Lung (tissue), 13 donors: ENCODE results near the gene GTF2H4. TPM values are rescaled to one million over a fixed set of nuclear protein-coding genes. Genes with fewer than 3 reads are reported as not detected.

ENCODE experiments used
- ATAC-seq: fragments of 200-7000 bp; cut with Tn5 transposase; one replicate; pipeline ENCODE4 v1.9.1; 2020; ENCODE audit warnings: moderate number of reproducible peaks; ENCODE audit not compliant: insufficient read depth, low FRiP score
- DNase-seq, 3 donors: peaks; one replicate each; pipeline ENCODE4 v3.0.0-alpha.2; 2013 to 2017
- H3K27ac ChIP-seq, 2 donors: one replicate each; pipeline ENCODE4 v1.5.1; 2013; ENCODE audit warnings: mild to moderate bottlenecking in 2 of 2, moderate library complexity in 2 of 2, control low read depth in 1 of 2, inconsistent platforms in 1 of 2, low read depth in 1 of 2, low read length in 1 of 2
- H3K27me3 ChIP-seq, 3 donors: one replicate each; pipeline ENCODE4 v1.5.1; 2013; ENCODE audit warnings: low read length in 2 of 3; ENCODE audit not compliant: control insufficient read depth in 3 of 3, insufficient read depth in 3 of 3
- H3K36me3 ChIP-seq, 4 donors: one replicate each; pipeline ENCODE4 v1.5.1; 2013; ENCODE audit warnings: low read length in 4 of 4, mild to moderate bottlenecking in 1 of 4, moderate library complexity in 1 of 4; ENCODE audit not compliant: control insufficient read depth in 4 of 4, insufficient read depth in 4 of 4
- H3K4me1 ChIP-seq, 5 donors: one replicate each; pipeline ENCODE4 v1.5.1; 2013; ENCODE audit warnings: low read length in 5 of 5, mild to moderate bottlenecking in 2 of 5, moderate library complexity in 1 of 5; ENCODE audit not compliant: control insufficient read depth in 5 of 5, insufficient read depth in 5 of 5
- H3K4me3 ChIP-seq: one replicate; pipeline ENCODE4 v1.5.1; 2013; ENCODE audit warnings: mild to moderate bottlenecking, control low read depth, moderate library complexity
- H3K9ac ChIP-seq, 2 donors: one replicate each; pipeline ENCODE4 v1.5.1; 2013; ENCODE audit warnings: low read length in 2 of 2, control low read depth in 1 of 2; ENCODE audit not compliant: insufficient read depth in 1 of 2
- H3K9me3 ChIP-seq, 4 donors: one replicate each; pipeline ENCODE4 v1.5.1; 2013; ENCODE audit warnings: low read length in 3 of 4, mild to moderate bottlenecking in 1 of 4, moderate library complexity in 1 of 4; ENCODE audit not compliant: control insufficient read depth in 4 of 4, insufficient read depth in 3 of 4
- WGBS, 2 donors: extraction: QIAGEN DNeasy Blood & Tissue Kit; methylation state at CpG; one replicate each; pipeline ENCODE4 v1.1.7; 2013; 5-methylcytosine and 5-hydroxymethylcytosine counted together
- polyA plus RNA-seq, 2 donors: library from polyadenylated mRNA; stranded (reverse); fragments of 200-250 nt; gene quantifications; one replicate each; pipeline ENCODE4 v1.2.1, GENCODE V29; 2013
- small RNA-seq: library from RNA; depleted of rRNA; stranded (forward); fragments of <200 nt; gene quantifications from one replicate; pipeline ENCODE3, GENCODE V24; 2014; ENCODE audit warnings: low replicate concordance
- total RNA-seq, 2 donors: library from RNA; depleted of rRNA in 1 of 2; stranded (reverse); fragments of >200 nt in 1 of 2; gene quantifications; one replicate each; pipeline ENCODE4 v1.2.1, GENCODE V29; 2014 to 2021
- TF ChIP-seq, protein P1 (sequence below): IDR thresholded peaks from 2 replicates; pipeline ENCODE4 v1.5.1; 2012; ENCODE audit warnings: mild to moderate bottlenecking; ENCODE audit errors: control extremely low read depth, extremely low read depth
- donor health status: control.
- donor health status: control.
- donor health status: Bipolar disorder and iron deficiency.
- donor health status: healthy.
- donor health status: DM: yes; HTN: yes; CAD: no.

Gene GTF2H4
- total and polyA plus RNA-seq, 4 donors: 25.3 to 37.2 (median 31.1) TPM

GRCh38 chr6:30960907-30961673 lies 53.1 kb downstream of the GTF2H4 start:
- no peak overlapping the region for H3K27ac ChIP-seq
- peak; percentile 80 for ATAC-seq
- H3K4me1 ChIP-seq: peaks cover 0 to 3% (median 0%) of the 10 kb centered on the region in 5 donors
- no peaks in the 10 kb centered on the region for H3K36me3 ChIP-seq
- H3K9me3 ChIP-seq: peaks cover 0 to 4% (median 0%) of the 10 kb centered on the region in 4 donors
- H3K4me3 ChIP-seq: no peak overlapping the region
- H3K9ac ChIP-seq: no peak overlapping the region
- 59 to 72% methylated on average over 9 of the region's 9 CpGs for WGBS, 2 donors
- TF ChIP-seq, protein P1, sequence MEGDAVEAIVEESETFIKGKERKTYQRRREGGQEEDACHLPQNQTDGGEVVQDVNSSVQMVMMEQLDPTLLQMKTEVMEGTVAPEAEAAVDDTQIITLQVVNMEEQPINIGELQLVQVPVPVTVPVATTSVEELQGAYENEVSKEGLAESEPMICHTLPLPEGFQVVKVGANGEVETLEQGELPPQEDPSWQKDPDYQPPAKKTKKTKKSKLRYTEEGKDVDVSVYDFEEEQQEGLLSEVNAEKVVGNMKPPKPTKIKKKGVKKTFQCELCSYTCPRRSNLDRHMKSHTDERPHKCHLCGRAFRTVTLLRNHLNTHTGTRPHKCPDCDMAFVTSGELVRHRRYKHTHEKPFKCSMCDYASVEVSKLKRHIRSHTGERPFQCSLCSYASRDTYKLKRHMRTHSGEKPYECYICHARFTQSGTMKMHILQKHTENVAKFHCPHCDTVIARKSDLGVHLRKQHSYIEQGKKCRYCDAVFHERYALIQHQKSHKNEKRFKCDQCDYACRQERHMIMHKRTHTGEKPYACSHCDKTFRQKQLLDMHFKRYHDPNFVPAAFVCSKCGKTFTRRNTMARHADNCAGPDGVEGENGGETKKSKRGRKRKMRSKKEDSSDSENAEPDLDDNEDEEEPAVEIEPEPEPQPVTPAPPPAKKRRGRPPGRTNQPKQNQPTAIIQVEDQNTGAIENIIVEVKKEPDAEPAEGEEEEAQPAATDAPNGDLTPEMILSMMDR: no peak
- H3K27me3 ChIP-seq: peaks cover 0 to 3% (median 2%) of the 10 kb centered on the region in 3 donors
- no peak for DNase-seq

DNA sequence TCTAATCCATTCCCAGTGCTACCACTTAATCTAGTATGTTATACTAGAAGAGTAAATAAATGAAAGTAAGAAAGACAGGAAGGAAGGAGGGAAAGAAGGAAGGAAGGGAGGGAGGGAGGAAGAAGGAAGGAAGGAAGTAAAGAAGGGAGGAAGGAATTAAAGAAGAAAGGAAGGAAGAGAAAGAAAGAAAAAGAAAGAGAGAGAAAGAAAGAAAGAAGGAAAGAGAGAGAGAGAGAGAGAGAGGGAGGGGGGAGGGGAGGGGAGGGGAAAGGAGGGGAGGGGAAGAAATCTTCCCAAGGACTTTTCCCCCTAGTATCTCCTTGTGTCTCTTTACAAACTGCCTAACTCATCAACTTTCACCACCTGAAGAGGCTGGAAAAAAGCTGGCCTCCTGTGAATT lies 54.7 kb downstream of the GTF2H4 start:
- H3K9ac ChIP-seq: no peak overlapping the region
- H3K9me3 ChIP-seq: peaks cover 0 to 4% (median 0%) of the 10 kb centered on the region in 4 donors
- no peak for DNase-seq
- H3K4me3 ChIP-seq: no peak overlapping the region
- H3K27ac ChIP-seq: no peak overlapping the region
- H3K4me1 ChIP-seq: no peaks in the 10 kb centered on the region
- TF ChIP-seq, protein P1: no peak
- ATAC-seq: no peak
- H3K27me3 ChIP-seq: peaks cover 0 to 3% (median 2%) of the 10 kb centered on the region in 3 donors
- H3K36me3 ChIP-seq: no peaks in the 10 kb centered on the region

- 79 to 93% methylated on average over 6 of the region's 6 CpGs for WGBS, 2 donors
- no peak overlapping the region for H3K4me3 ChIP-seq
- TF ChIP-seq, protein P1: no peak
- no peaks in the 10 kb centered on the region for H3K4me1 ChIP-seq
- no peak for ATAC-seq
- H3K36me3 ChIP-seq: no peaks in the 10 kb centered on the region
- no peak overlapping the region for H3K9ac ChIP-seq
- DNase-seq: no peak
- no peak overlapping the region for H3K27ac ChIP-seq
- peaks cover 0 to 4% (median 0%) of the 10 kb centered on the region in 4 donors for H3K9me3 ChIP-seq
- peaks cover 0 to 3% (median 2%) of the 10 kb centered on the region in 3 donors for H3K27me3 ChIP-seq
Measured at GRCh38 chr6:30963641-30964040, 55.6 kb downstream of the GTF2H4 start.

Small RNA genes within 50 kb of the gene (small RNA-seq; reads per million reads assigned to genes)
- not detected for gene RF00019

Other genes with a start within 250 kb of the GTF2H4 start
- 10 to 100 TPM; 28.7 to 31.7 TPM for gene DHX16, start 235.2 kb upstream of the GTF2H4 start, total RNA-seq
- gene DHX16, start 235.2 kb upstream of the GTF2H4 start, polyA plus RNA-seq: 10 to 100 TPM; 23.4 to 31.4 TPM
- gene PPP1R18, start 221.6 kb upstream of the GTF2H4 start, total RNA-seq: 10 to 100 TPM; 28.2 to 63.9 TPM
- gene PPP1R18, start 221.6 kb upstream of the GTF2H4 start, polyA plus RNA-seq: 100 to 1,000 TPM in 1 of 2 donors, 10 to 100 TPM in 1; 69.3 to 155 TPM
- 10 to 100 TPM in 1 of 2 donors, 1 to 10 TPM in 1; 5.1 to 15.9 TPM for gene NRM, start 217.2 kb upstream of the GTF2H4 start, total RNA-seq
- 10 to 100 TPM; 16.0 to 18.7 TPM for gene NRM, start 217.2 kb upstream of the GTF2H4 start, polyA plus RNA-seq
- gene MDC1, start 190.9 kb upstream of the GTF2H4 start, total RNA-seq: 10 to 100 TPM; 13.7 to 34.0 TPM
- gene MDC1, start 190.9 kb upstream of the GTF2H4 start, polyA plus RNA-seq: 10 to 100 TPM in 1 of 2 donors, 1 to 10 TPM in 1; 9.9 to 11.0 TPM
- gene TUBB, start 187.9 kb upstream of the GTF2H4 start, total RNA-seq: 100 to 1,000 TPM; 292 to 403 TPM
- gene TUBB, start 187.9 kb upstream of the GTF2H4 start, polyA plus RNA-seq: 100 to 1,000 TPM; 171 to 303 TPM
- gene FLOT1, start 165.5 kb upstream of the GTF2H4 start, total RNA-seq: 100 to 1,000 TPM in 1 of 2 donors, 10 to 100 TPM in 1; 88.0 to 171 TPM
- gene FLOT1, start 165.5 kb upstream of the GTF2H4 start, polyA plus RNA-seq: 100 to 1,000 TPM; 205 to 474 TPM
- 10 to 100 TPM; 16.7 to 37.4 TPM for gene IER3, start 163.7 kb upstream of the GTF2H4 start, total RNA-seq
- 100 to 1,000 TPM in 1 of 2 donors, 10 to 100 TPM in 1; 97.9 to 302 TPM for gene IER3, start 163.7 kb upstream of the GTF2H4 start, polyA plus RNA-seq
- gene DDR1, start 23.7 kb upstream of the GTF2H4 start, total RNA-seq: 100 to 1,000 TPM; 124 to 134 TPM
- gene DDR1, start 23.7 kb upstream of the GTF2H4 start, polyA plus RNA-seq: 10 to 100 TPM; 39.5 to 72.4 TPM
- gene VARS2, start 6.0 kb downstream of the GTF2H4 start, total RNA-seq: 10 to 100 TPM; 17.4 to 32.2 TPM
- gene VARS2, start 6.0 kb downstream of the GTF2H4 start, polyA plus RNA-seq: 10 to 100 TPM; 18.8 to 38.4 TPM
- gene SFTA2, start 24.0 kb downstream of the GTF2H4 start, total RNA-seq: 100 to 1,000 TPM in 1 of 2 donors, 10 to 100 TPM in 1; 65.4 to 374 TPM
- 1,000 to 10,000 TPM in 1 of 2 donors, 100 to 1,000 TPM in 1; 771 to 2,392 TPM for gene SFTA2, start 24.0 kb downstream of the GTF2H4 start, polyA plus RNA-seq
- 1 to 10 TPM in 1 of 2 donors, under 1 TPM in 1; 0.51 to 3.6 TPM for gene MUCL3, start 32.8 kb downstream of the GTF2H4 start, total RNA-seq
- 1 to 10 TPM in 1 of 2 donors, under 1 TPM in 1; 0.47 to 6.4 TPM for gene MUCL3, start 32.8 kb downstream of the GTF2H4 start, polyA plus RNA-seq
- gene MUC21, start 75.5 kb downstream of the GTF2H4 start, total RNA-seq: 1 to 10 TPM in 1 of 2 donors, under 1 TPM in 1; 0.40 to 8.6 TPM
- 1 to 10 TPM; 3.3 to 4.6 TPM for gene MUC21, start 75.5 kb downstream of the GTF2H4 start, polyA plus RNA-seq
- under 1 TPM; 0.06 to 0.11 TPM for gene MUC22, start 102.3 kb downstream of the GTF2H4 start, total RNA-seq
- under 1 TPM; 0.02 to 0.03 TPM for gene MUC22, start 102.3 kb downstream of the GTF2H4 start, polyA plus RNA-seq
- not detected for gene C6orf15, start 204.4 kb downstream of the GTF2H4 start, total RNA-seq
- not detected for gene C6orf15, start 204.4 kb downstream of the GTF2H4 start, polyA plus RNA-seq
- gene PSORS1C1, start 206.6 kb downstream of the GTF2H4 start, total RNA-seq: 1 to 10 TPM; 1.1 to 2.6 TPM
- gene PSORS1C1, start 206.6 kb downstream of the GTF2H4 start, polyA plus RNA-seq: 10 to 100 TPM in 1 of 2 donors, 1 to 10 TPM in 1; 2.3 to 10.8 TPM
- under 1 TPM in 1 of 2 donors, not detected in 1; 0.06 TPM for gene CDSN, start 212.2 kb downstream of the GTF2H4 start, total RNA-seq
- gene CDSN, start 212.2 kb downstream of the GTF2H4 start, polyA plus RNA-seq: under 1 TPM; 0.05 to 0.10 TPM
- gene PSORS1C2, start 230.9 kb downstream of the GTF2H4 start, total RNA-seq: not detected
- not detected for gene PSORS1C2, start 230.9 kb downstream of the GTF2H4 start, polyA plus RNA-seq
- 10 to 100 TPM; 20.0 to 32.8 TPM for gene CCHCR1, start 249.6 kb downstream of the GTF2H4 start, total RNA-seq
- gene CCHCR1, start 249.6 kb downstream of the GTF2H4 start, polyA plus RNA-seq: 10 to 100 TPM; 11.0 to 14.3 TPM